ENCODE measurements around the gene KCNG3. TPM values are rescaled to one million over a fixed set of nuclear protein-coding genes. Genes with fewer than 3 reads are reported as not detected.

KCNG3 gene
- total and polyA plus RNA-seq, 2 of the 13 experiments (the other 11 are each of a cell fraction or from before 2014, with no cell fraction given): 2.8 to 4.8 TPM

DNA sequence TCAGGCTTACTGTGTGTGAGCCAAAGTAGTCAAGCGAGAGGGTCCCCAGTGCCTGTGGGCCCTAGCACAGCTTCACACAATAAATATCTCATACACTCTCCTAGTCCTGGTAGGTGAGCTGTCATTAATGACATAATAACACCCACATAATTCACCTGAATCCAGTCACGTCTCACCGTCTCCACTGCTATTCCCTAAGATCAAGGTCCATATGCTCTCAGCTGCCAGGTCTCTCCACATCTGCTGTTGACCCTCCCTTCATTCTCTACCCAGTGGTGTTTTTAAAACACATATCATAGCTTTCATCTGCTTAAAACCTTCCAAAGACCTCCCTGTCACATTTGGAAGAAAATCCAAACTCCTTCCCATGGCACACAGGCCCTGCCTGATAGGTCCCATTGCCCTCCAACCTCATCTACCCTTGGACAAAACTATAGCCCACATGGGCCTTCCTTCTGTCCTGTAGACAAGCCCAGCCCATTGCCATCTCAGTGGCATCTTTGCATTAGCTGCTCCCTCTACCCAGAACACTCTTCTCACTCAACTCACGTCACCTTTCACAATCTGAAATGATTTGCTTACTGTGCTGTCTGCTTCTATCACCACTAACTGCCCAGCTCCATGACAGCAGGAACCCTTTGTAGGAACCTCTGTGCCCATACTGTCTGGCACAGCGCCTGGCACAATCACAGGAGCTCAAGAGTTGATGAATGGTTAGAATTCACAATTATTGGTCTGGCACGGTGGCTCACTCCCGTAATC lies 7.5 kb downstream of the KCNG3 start (continued):
- TF ChIP-seq, protein P1, sequence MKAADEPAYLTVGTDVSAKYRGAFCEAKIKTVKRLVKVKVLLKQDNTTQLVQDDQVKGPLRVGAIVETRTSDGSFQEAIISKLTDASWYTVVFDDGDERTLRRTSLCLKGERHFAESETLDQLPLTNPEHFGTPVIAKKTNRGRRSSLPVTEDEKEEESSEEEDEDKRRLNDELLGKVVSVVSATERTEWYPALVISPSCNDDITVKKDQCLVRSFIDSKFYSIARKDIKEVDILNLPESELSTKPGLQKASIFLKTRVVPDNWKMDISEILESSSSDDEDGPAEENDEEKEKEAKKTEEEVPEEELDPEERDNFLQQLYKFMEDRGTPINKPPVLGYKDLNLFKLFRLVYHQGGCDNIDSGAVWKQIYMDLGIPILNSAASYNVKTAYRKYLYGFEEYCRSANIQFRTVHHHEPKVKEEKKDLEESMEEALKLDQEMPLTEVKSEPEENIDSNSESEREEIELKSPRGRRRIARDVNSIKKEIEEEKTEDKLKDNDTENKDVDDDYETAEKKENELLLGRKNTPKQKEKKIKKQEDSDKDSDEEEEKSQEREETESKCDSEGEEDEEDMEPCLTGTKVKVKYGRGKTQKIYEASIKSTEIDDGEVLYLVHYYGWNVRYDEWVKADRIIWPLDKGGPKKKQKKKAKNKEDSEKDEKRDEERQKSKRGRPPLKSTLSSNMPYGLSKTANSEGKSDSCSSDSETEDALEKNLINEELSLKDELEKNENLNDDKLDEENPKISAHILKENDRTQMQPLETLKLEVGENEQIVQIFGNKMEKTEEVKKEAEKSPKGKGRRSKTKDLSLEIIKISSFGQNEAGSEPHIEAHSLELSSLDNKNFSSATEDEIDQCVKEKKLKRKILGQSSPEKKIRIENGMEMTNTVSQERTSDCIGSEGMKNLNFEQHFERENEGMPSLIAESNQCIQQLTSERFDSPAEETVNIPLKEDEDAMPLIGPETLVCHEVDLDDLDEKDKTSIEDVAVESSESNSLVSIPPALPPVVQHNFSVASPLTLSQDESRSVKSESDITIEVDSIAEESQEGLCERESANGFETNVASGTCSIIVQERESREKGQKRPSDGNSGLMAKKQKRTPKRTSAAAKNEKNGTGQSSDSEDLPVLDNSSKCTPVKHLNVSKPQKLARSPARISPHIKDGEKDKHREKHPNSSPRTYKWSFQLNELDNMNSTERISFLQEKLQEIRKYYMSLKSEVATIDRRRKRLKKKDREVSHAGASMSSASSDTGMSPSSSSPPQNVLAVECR (CRISPR knock-in tag; IDR thresholded peaks at IDR 0.05; ENCODE audit: borderline replicate concordance): peak; percentile 48; the same call in 1 of the 2 replicates
- TF ChIP-seq TEAD3 (CRISPR knock-in tag; optimal IDR thresholded peaks at IDR 0.05; ENCODE audit: borderline replicate concordance) (peak; percentile 39), RXRB (CRISPR knock-in tag; IDR thresholded peaks at IDR 0.05; ENCODE audit: borderline replicate concordance) (peak; percentile 50; the same call in 1 of the 2 replicates), ZNF772 (CRISPR knock-in tag; IDR thresholded peaks at IDR 0.05) (0 out of 2 replicates have a peak, but pooled peaks have one; percentile 39), MED1 (CRISPR knock-in tag; IDR thresholded peaks at IDR 0.05) (peak; percentile 73), ZSCAN12 (CRISPR knock-in tag; IDR thresholded peaks at IDR 0.05) (no peak), SALL1 (CRISPR knock-in tag; IDR thresholded peaks at IDR 0.05) (peak; percentile 44; the same call in 1 of the 2 replicates), KLF6 (CRISPR knock-in tag; IDR thresholded peaks at IDR 0.05) (no peak), SMAD9 (CRISPR knock-in tag; IDR thresholded peaks at IDR 0.05) (0 out of 2 replicates have a peak, but pooled peaks have one; percentile 75), ZC3H13 (CRISPR knock-in tag; IDR thresholded peaks at IDR 0.05) (peak; percentile 68; the same call in 1 of the 2 replicates), ELF4 (CRISPR knock-in tag; IDR thresholded peaks at IDR 0.05; ENCODE audit: borderline replicate concordance) (peak; percentile 23; the same call in 1 of the 2 replicates), ZNF563 (CRISPR knock-in tag; IDR thresholded peaks at IDR 0.05) (0 out of 2 replicates have a peak, but pooled peaks have one; percentile 31), ZNF501 (CRISPR knock-in tag; IDR thresholded peaks at IDR 0.05) (peak; percentile 38; the same call in 1 of the 2 replicates)
- TF ChIP-seq, protein P2, sequence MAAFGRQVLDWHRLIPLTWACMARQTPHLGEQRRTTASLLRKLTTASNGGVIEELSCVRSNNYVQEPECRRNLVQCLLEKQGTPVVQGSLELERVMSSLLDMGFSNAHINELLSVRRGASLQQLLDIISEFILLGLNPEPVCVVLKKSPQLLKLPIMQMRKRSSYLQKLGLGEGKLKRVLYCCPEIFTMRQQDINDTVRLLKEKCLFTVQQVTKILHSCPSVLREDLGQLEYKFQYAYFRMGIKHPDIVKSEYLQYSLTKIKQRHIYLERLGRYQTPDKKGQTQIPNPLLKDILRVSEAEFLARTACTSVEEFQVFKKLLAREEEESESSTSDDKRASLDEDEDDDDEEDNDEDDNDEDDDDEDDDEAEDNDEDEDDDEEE (CRISPR knock-in tag; IDR thresholded peaks at IDR 0.05): peak; percentile 72; the same call in 1 of the 2 replicates
- TF ChIP-seq, protein P3, sequence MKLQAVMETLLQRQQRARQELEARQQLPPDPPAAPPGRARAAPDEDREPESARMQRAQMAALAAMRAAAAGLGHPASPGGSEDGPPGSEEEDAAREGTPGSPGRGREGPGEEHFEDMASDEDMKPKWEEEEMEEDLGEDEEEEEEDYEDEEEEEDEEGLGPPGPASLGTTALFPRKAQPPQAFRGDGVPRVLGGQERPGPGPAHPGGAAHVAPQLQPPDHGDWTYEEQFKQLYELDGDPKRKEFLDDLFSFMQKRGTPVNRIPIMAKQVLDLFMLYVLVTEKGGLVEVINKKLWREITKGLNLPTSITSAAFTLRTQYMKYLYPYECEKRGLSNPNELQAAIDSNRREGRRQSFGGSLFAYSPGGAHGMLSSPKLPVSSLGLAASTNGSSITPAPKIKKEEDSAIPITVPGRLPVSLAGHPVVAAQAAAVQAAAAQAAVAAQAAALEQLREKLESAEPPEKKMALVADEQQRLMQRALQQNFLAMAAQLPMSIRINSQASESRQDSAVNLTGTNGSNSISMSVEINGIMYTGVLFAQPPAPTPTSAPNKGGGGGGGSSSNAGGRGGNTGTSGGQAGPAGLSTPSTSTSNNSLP (IDR thresholded peaks at IDR 0.05; ENCODE audit: low read depth, low read length): peak; percentile 52; the same call in 1 of the 2 replicates
- TF ChIP-seq, protein P4, sequence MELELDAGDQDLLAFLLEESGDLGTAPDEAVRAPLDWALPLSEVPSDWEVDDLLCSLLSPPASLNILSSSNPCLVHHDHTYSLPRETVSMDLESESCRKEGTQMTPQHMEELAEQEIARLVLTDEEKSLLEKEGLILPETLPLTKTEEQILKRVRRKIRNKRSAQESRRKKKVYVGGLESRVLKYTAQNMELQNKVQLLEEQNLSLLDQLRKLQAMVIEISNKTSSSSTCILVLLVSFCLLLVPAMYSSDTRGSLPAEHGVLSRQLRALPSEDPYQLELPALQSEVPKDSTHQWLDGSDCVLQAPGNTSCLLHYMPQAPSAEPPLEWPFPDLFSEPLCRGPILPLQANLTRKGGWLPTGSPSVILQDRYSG (CRISPR knock-in tag; IDR thresholded peaks at IDR 0.05): no peak
